GM21528 (cell line): ENCODE measurements around the gene SELENOH.
"Not testable (repeated sequence)": the region's sequence is repeated elsewhere in the genome, so short reads cannot be mapped to it uniquely, and the experiment has no call there.

ENCODE experiments used
- ATAC-seq: cut with Tn5 transposase; IDR thresholded peaks from one replicate; pipeline ENCODE4 v1.9.1; 2021; ENCODE audit warnings: mild to moderate bottlenecking, moderate library complexity; ENCODE audit not compliant: unreplicated experiment, low FRiP score

SELENOH gene

GRCh38 chr11:57741132-57742086 lies at the start of gene SELENOH:
Gene SELENOH (plus strand): TSS chr11:57741491. CDS start chr11:57741596, 105 bp downstream.
- peak; percentile 89 for ATAC-seq

GRCh38 chr11:57698843-57699365 lies 42.4 kb upstream of the SELENOH start:
- no peak for ATAC-seq

GRCh38 chr11:57699813-57700212 lies 41.5 kb upstream of the SELENOH start:
- no peak for ATAC-seq

- ATAC-seq, result no peak
These were observed 40.9 kb upstream of the SELENOH start for GRCh38 chr11:57700425-57700824.

- no peak for ATAC-seq
These were observed 38.0 kb upstream of the SELENOH start for GRCh38 chr11:57703341-57703740.

- no peak for ATAC-seq
These were observed 36.4 kb upstream of the SELENOH start for GRCh38 chr11:57704932-57705331.

- ATAC-seq, result not testable (repeated sequence)
These were observed 35.9 kb upstream of the SELENOH start for GRCh38 chr11:57705432-57705831.

- no peak for ATAC-seq
These were observed 31.4 kb upstream of the SELENOH start for GRCh38 chr11:57709802-57710367.

GRCh38 chr11:57711414-57712255 lies 29.7 kb upstream of the SELENOH start, which contains the start of gene MED19:
Gene MED19 (minus strand): TSS chr11:57712215. CDS start chr11:57712179, 36 bp downstream.
- peak; percentile 56 for ATAC-seq

- peak; percentile 96 for ATAC-seq
These were observed 28.8 kb upstream of the SELENOH start, which contains the start of gene TMX2 for GRCh38 chr11:57712256-57713150. Gene TMX2 (plus strand): TSS chr11:57712593. CDS start chr11:57712619, 26 bp downstream.

- no peak for ATAC-seq
These were observed 27.5 kb upstream of the SELENOH start for GRCh38 chr11:57713835-57714234.

- not testable (repeated sequence) for ATAC-seq
These were observed 24.6 kb upstream of the SELENOH start for GRCh38 chr11:57716726-57717125.

- no peak for ATAC-seq
These were observed 14.1 kb upstream of the SELENOH start for GRCh38 chr11:57727185-57727584.

- ATAC-seq, result no peak
These were observed 12.5 kb upstream of the SELENOH start for GRCh38 chr11:57728829-57729228.

- ATAC-seq, result no peak
These were observed 11.8 kb upstream of the SELENOH start for GRCh38 chr11:57729479-57729878.

GRCh38 chr11:57732661-57733060 lies 8.6 kb upstream of the SELENOH start:
- no peak for ATAC-seq

GRCh38 chr11:57735619-57736298 lies 5.5 kb upstream of the SELENOH start:
- no peak for ATAC-seq

- no peak for ATAC-seq
These were observed 779 bp downstream of the SELENOH start for GRCh38 chr11:57742087-57742452.

- ATAC-seq, result no peak
These were observed 3.1 kb downstream of the SELENOH start for GRCh38 chr11:57744357-57744756.
